Tibial nerve (tissue), 3 donors: Measurements from ENCODE around the gene AXDND1.

Experiments used
- CTCF ChIP-seq, 5 experiments: fragments of 200-600 bp in 3 of 5; fragments of 450-650 bp in 2 of 5; sonication (generic) in 3 of 5; IDR thresholded peaks; one replicate each; pipeline ENCODE4 v1.5.1; 2016 to 2019; ENCODE audit warnings: antibody characterized with exemption in 5 of 5, mild to moderate bottlenecking in 3 of 5, moderate library complexity in 2 of 5
- POLR2A ChIP-seq, 2 donors: fragments of 450-650 bp; IDR thresholded peaks; one replicate each; pipeline ENCODE4 v1.6.1; 2017; ENCODE audit warnings: antibody characterized with exemption in 2 of 2, mild to moderate bottlenecking in 2 of 2, moderate library complexity in 2 of 2

- TF ChIP-seq CTCF (IDR thresholded peaks at IDR 0.05) (peak; percentile 57 to 79 (median 77)), POLR2A (IDR thresholded peaks at IDR 0.05) (no peak)
These were observed 4.1 kb downstream of the AXDND1 start for GRCh38 chr1:179369751-179370341.
